GM18517 (cell line): ENCODE data around the gene LRRN4CL.
"Not testable (repeated sequence)": the region's sequence is repeated elsewhere in the genome, so short reads cannot be mapped to it uniquely, and the experiment has no call there.

Experiments
- ATAC-seq: cut with Tn5 transposase; IDR thresholded peaks from one replicate; pipeline ENCODE4 v1.9.1; 2021; ENCODE audit warnings: mild to moderate bottlenecking, moderate library complexity; ENCODE audit not compliant: unreplicated experiment

Gene LRRN4CL

DNA sequence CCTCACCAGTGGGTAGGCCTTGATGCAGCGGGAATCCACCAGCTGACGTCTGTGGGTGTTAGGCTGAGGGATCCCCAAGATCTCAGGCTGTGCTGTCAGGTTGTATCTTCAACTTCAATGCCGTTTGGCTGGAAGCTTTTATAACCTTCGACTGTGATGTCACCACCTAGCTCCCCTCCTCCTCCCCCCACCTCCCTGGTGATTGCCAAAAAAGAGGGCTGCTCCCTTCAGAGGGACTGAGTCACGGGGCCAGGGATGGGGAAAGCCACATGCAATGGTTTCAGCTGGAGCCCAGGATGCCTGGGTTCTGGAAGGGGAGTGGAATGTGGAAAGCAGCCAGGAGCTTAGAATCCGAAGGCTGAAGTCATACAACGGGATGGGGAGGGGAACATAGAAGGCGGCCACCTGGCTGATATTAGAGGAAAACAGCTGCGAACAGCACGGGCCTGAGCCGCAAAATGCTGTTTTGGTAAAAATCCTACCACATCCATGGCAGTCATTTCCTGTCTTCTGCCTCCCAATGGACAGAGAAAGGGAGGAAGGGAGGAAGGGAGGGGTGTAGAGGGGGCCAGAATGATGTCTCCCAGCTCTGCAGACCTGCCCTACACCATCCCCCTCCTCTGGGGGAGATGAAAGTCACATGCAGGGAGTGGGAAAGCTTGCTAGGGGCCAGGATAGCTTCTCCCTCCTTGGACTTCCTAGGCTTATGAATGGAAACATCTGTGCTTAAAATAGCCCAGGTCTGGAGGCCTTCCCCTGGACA, at the start of gene LRRN4CL:
TSS of gene LRRN4CL (minus strand) at position 110 of the 763 bp plus-strand sequence. CDS start 1,022 bp downstream, outside the sequence.
- ATAC-seq: no peak

DNA sequence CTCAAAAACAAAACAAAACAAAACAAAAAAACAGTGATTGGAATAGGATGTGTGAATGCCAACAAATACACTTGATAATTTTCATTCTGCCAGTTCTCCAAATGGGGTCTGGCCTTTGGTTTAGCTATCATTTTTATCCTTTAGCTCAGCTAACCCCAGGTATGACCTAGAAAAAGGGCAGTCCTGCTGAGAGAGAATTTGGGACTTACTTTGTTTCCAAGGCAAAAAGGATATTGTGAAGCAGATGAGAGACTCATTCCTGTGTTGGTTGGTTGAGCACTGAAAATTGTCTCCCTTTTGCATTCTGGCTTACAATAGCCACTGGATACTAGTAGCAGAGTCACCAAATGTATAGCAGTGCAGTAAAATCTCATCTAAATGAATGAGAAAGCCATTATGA, 47.9 kb upstream of the LRRN4CL start:
- no peak for ATAC-seq

DNA sequence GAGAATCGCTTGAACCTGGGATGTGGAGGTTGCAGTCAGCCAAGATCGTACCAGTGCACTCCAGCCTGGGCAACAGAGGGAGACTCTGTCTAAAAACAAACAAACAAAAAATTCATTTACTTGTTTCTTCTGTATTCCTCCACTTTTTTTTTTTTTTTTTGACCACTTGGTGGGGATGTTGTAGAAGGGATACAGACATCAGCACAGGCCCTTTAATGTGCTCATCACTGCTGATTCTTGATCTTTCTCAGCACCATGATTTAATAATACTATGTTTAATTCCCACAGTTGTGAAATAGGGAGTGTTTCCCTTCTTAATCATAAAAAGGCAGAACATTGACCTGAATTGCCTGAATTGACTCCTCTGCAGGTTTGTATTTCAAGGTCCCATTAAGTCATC, 43.5 kb upstream of the LRRN4CL start:
- no peak for ATAC-seq

DNA sequence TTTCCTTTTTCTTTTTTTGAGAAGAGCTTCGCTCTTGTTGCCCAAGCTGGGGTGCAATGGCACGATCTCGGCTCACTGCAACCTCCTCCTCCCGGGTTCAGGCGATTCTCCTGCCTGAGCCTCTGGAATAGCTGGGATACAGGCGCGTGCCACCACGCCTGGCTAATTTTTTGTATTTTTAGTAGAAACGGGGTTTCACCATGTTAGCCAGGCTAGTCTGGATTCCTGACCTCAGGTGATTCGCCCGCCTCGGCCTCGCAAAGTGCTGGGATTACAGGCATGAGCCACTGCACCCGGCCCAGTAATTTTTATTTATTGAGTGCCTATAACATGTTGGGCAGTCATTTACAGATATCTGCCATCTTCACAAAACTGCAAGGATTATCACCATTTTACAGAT, 40.7 kb upstream of the LRRN4CL start:
- not testable (repeated sequence) for ATAC-seq

DNA sequence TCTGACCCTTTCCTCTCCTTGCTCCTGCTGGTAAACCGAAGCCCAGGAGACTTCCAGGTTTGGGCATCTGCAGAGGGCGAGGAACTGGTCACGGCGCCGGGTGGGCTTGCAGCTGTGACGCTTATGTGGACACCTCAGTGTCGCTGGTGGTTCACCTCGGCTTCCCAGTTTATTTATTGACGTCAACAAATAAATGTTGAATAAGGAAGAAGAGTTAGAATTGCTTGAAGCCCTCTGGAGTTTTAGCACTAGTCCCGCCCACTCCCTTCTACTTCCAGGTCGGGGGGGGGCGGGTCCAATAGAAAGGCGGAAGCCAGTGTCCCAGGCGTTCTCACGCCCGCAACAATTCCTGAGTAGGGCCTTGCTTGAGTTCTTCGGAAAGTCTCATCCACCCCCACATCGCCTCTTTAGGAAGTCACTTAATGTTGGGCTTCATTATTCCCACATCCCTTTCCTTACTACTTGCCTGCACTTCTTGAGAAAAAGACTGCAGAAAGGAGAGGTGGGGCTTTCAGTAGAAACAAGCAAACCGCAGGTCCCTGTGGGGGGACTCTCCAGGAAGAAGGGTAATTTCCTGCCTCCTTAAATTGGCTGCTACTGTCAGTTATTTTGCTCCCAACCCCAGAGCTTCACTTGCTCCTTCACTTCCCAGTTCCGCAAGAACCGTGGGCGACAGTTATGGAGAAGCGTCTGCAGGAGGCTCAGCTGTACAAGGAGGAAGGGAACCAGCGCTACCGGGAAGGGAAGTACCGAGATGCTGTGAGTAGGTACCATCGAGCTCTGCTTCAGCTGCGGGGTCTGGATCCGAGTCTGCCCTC, 39.0 kb upstream of the LRRN4CL start, which contains the start of gene TTC9C:
TSS of gene TTC9C (plus strand) at position 316 of the 818 bp plus-strand sequence. CDS start at position 679, 363 bp downstream.
- peak; percentile 9 for ATAC-seq

DNA sequence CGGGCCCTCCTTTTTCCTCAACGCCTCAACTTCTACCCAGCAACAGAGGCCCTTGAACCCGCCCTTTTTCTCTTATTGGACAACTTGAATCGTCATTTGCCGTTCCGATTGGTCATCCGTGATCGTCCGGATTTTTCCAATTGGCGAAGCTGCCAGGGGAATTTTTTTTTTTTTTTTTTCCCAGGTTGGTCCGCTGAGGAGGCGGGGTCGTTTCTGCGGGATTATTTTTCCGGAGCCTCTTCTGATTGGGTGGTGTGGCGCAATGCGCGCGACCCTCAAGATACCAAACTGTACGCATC, 38.5 kb upstream of the LRRN4CL start:
- peak; percentile 61 for ATAC-seq

DNA sequence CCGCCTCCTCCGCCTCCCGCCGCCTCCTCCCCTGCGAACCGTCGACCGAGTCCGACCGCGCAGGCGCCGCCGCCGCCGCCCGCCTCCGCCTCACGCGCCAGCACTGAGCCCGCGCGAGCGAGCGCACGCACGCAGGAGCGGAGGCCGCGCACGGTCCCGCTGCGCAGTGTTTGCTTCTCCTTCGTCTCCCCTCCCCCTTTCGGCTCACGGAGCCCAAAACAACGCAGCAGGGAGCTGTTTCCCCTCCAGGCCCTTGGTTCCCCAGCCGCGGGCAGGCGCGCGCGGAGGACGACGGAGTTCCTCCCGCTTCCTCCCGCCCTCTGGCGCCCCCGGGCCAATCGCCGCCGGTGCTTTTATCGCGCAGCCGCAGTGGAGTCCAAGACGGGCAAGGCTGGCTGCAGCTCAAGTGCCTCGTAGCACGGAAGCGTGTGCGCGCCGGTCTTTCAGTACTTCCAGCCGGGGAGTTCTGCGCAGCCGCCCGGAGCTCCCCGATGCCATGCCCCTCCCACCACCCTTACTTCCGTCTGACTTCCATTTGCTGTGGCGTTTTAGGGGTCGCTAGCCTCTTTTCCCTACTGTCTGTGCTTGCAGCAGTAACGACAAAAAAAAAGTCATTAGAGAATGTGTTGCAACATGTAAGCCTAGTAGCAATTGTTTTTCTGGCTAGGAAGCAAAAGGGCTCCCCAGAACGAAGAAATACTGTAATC, 38.0 kb upstream of the LRRN4CL start, which contains the start of gene HNRNPUL2:
TSS of gene HNRNPUL2 (minus strand) at position 293 of the 707 bp plus-strand sequence. CDS start 301 bp downstream, outside the sequence.
- peak; percentile 58 for ATAC-seq

DNA sequence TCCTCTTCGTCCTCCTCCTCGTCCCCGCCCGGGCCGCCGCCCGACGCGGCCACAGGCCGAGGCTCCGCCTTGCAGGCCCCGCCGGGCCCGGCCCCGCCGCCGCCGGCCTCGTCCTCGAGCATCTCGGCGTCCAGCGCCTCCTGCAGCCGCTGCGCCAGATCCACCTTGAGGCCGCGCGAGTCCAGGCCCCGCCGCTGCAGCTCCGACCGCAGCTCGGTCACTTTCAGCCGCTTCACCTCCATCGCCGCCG, 37.5 kb upstream of the LRRN4CL start:
- ATAC-seq: no peak

DNA sequence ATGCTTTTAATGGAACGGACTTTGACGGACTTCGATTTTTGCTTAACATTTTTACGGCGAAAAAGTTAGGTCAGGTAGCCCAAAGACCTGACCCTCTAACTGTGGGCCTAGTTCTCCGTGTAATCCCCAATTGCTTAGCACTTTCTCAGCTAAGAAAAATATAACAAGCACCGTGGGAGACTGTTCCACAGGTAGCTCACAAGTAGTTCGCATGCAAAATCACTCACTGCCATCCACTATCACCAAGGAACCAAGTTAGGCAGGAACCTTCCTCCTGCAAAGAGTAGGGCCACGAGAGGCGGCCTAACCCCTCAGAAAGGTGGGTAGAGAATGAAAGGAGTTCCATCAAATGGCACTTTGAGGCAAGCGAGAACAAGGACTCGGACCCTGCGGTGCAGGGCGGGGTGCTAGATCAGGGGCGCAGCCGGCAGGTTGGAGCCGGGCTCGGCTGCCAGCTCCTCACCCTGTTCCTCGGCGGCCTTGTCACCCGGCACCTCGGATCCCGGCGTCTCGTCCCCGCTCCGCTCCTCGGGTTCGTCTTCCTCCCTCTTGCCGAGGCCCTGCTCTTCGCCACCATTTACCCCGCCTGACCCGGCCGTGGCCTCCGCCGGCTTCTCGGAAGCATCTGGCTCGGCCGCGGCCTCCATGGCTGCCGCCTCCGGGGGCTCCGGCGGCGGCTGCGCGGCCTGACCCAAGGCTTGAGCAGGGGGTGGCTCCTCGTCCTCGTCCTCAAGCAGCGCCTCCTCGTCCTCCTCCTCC, 37.0 kb upstream of the LRRN4CL start:
- ATAC-seq: peak; percentile 1

DNA sequence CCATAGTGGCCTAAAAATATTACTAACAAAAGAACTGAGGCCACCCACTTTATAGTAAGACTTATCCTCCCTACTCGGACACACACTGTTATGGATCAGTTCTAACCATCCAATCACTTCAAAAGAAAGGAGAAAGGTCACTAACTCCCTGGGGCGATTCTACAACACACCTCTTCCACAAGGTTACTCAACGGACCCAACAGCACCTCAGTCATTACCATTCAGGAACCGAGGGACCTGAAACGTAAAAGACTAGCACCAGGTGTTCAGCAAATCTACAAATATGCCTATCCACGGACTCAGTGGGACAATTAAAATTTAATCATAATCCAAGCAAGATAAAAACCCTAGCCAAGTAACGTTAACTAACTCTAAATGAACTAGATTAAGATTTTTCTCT, 36.3 kb upstream of the LRRN4CL start:
- no peak for ATAC-seq

DNA sequence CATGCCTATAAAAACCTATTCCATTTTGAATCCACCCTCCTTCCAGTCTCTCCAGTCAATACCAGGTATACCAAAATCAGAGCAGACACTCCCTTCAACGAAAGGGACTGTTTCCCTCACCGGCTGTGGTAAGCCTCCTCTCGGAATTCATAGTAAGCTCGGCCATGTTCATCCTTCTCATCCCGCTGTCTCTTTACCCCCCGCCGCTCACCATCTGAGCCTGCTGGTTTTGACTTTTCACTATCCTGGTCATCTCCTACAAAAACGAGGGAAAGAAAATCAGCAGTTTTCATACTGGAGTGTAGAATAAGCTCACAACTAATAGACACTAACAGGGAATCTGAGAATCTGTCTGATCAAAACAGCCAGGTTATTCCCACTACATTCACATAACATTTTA, 34.8 kb upstream of the LRRN4CL start:
- ATAC-seq: no peak

DNA sequence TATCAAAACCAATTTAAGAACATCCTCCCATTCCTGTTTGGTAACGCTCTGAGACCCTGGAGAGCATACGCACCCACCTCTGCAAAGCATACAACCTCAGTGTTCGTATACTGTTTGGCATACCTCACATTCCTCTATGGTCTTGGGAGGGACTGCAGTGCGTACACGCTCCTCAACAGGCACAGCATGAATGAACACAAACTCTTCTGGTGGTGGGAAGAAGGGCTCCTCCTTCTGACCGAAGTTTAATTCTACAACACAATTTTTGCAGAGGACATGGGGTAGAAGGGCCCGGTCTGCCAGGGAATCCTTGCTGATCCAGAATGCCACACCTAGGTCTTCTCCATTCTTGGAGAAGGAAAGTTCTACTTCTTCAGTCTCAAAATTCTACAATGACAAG, 32.7 kb upstream of the LRRN4CL start:
- ATAC-seq: no peak

DNA sequence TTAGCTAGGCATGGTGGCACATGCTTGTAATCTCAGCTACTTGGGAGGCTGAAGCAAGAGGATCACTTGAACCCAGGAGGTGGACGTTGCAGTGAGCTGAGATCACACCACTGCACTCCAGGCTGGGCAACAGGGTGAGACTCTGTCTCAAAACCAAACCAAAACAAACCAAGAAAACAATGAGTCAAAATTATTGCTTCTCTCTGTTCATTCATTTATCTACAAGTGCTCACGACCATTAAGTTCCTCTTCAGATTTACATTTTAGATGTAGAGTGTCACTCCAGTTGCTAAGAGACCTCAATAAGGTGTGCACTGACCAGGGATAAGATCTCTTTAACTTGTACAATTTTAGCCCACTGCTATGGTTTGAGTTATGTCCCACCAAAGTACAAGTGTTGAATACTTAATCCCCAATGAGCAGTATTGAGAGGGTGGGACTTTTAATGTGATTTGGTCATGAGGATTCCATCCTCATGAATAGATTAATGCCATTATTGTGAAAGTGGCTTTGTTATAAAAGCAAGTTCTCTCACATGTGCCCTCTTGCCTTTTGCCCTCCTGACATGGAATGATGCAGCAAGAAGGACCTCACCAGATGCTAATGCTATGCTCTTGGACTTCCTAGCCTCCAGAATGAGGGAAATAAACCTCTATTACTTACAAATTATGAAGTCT, 30.1 kb upstream of the LRRN4CL start:
- no peak for ATAC-seq

DNA sequence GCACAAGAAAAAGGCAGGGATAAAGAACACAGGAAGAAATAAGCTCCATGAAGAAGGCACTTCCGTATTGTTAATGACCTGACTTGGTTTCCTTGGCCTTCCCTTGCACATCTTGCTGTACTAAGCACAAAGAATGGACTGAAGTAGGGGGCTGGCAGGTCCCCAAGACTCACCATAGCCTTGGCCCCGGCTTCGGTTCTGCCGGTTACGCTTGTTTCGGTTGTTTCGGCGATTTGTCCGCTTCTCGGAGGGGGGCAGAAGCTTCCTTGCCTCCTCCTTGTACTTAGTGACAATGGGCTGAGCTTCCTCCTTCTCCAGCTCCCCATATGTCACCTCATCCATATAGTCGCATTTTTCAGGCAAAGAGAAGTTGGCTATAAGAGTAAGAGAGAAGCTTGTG, 27.5 kb upstream of the LRRN4CL start:
- no peak for ATAC-seq

DNA sequence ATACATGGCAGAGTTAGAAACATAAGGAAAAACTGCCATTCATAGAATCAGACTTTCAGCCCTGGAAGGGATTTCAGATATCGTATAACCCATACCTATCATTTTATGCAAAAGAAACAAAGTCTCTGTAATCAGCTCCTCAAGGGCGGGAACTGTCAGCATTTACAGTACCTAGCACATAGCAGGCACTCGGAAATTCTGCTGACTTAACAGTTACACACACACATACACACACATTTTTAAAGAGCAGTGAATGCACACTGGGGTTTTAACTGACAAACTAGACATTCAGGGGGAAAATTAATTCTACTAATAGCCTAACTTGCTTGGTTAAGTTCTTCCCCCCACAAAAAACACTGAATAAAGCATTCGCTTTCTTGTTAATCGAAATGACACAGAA, 26.9 kb upstream of the LRRN4CL start:
- no peak for ATAC-seq

DNA sequence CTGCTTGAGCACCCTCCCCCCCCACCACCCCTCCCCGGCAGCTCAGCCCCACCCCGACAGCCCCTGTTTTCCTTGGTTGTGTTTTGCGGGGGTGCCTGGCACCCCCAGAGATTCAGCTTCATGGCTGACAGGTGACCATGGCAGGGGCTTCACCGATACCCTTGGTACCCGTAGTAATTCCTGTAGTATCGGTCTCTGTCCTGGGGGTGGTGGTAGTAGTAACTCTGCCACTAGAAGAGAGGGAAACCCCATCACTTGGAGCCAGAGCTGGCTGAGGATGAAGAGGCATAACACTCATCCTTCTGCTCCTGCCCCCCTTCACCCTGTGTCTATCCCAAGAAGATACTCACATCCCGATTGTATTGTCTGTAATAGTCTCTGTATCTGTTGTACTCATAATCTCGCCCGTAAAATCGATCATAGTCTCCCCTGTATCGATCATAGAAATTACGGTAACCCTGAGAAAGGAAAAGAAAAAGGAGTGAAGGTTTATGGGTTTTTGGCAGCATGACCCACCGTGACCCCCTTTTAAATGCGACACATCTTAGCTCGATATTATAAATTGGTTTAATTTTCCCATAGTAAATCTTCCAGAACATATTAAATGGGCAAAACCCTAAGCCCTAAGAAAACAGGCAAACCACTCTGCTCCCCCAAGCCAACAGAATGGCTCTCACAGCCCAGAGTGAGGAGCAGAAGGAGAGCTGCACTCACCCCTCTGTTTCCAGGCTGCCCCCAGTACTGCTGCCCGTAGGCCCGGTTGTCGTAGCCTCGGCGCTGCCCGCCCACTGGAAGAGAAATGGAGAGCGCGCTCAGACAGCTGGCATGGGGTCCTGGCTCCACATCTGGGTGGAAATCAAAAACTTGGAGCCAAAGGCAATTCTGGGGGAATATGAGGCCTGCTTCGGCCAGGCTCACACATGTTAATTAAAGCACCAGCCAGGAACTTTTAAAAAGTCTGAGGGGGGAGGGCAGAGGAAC, 26.1 kb upstream of the LRRN4CL start:
- ATAC-seq: no peak

DNA sequence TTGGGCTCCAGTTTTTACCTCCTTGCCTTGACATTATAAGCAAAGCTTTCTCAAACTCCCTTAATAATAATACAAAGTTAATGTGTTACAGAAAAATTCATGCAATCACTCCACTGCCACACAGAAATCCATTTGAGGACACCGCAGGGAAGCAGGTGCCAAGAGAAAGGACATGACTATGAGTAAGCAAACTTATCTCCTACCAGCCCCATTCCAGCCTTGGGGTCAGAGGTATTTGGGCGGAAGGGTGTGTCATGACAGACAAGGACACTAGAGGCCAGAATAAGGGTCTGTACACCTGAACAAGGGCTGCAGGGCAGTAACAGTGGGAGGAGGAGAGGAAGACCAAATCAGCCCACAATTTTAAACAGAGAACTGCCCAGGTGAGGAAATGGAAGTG, 24.0 kb upstream of the LRRN4CL start:
- ATAC-seq: no peak

DNA sequence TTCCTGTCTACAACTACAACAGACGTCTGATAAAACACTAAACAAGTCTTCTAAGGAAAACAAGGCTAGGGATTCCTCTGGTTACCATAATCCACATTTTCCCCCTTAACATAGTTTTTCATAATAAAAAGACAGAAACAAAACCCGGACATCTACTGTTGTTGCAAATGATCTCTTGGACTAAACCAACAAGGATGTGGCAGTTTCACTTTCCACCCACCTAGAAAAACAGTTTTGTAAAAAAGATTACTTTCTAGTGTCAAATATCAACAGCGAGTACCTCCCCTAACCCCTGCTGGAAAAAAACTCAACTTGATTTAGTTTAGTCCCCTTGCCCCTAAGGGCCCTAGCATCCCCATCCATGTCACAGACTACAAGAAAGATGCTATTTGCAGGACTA, 23.5 kb upstream of the LRRN4CL start:
- no peak for ATAC-seq

DNA sequence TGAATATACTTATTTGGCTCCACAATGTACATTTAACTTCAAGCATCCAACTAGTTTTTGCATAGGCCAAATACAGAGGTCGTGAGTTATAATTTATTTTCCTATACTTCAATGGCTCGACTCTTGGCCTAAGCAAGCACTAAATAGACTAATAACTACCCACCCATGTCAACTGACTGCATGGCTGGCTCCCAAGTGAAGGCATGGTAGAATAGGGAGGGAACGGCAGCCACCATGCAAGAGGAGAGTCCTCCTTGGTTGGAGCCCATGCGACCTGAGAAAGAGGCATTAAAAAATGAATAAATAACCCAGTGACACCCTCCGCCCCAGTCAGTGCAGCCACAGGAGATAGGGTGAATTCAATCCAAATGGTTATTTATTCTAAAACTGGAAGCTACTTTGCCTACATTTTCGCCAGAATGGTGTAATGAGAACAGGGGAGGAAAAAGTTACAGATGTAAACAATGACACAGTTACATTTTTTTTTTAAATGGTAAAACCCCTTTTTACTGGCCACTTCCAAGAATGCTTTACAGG, 23.0 kb upstream of the LRRN4CL start:
- ATAC-seq: no peak
